ENCODE data around the gene GAREM1.

GRCh38 chr18:32335228-32335627, 135.5 kb downstream of the GAREM1 start:
- TF ChIP-seq, protein P1, sequence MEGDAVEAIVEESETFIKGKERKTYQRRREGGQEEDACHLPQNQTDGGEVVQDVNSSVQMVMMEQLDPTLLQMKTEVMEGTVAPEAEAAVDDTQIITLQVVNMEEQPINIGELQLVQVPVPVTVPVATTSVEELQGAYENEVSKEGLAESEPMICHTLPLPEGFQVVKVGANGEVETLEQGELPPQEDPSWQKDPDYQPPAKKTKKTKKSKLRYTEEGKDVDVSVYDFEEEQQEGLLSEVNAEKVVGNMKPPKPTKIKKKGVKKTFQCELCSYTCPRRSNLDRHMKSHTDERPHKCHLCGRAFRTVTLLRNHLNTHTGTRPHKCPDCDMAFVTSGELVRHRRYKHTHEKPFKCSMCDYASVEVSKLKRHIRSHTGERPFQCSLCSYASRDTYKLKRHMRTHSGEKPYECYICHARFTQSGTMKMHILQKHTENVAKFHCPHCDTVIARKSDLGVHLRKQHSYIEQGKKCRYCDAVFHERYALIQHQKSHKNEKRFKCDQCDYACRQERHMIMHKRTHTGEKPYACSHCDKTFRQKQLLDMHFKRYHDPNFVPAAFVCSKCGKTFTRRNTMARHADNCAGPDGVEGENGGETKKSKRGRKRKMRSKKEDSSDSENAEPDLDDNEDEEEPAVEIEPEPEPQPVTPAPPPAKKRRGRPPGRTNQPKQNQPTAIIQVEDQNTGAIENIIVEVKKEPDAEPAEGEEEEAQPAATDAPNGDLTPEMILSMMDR (conservative IDR thresholded peaks at IDR 0.05 in 1 of 2, IDR thresholded peaks at IDR 0.05 in 1 of 2; ENCODE audit: low read depth in 1 of 2, low read length in 2 of 2) = no peak
- no peak for TF ChIP-seq EZH2 (IDR thresholded peaks at IDR 0.05; ENCODE audit: low read length, missing control alignments)
